Stimulated activated CD8-positive, alpha-beta memory T cell treated with anti-CD3 and anti-CD28 coated beads, Interleukin-15, amount 100 ng/mL, for 24 hours (primary cell): ENCODE measurements around the gene FANCG.
A peak's percentile ranks its signal among the peaks of the same experiment; 100 is the strongest.

Experiments
- DNase-seq: peaks from one replicate; pipeline ENCODE4 v3.0.0-alpha.2; 2020; ENCODE audit warnings: low read depth

The FANCG gene

GRCh38 chr9:35079426-35080341 lies at the start of gene FANCG:
TSS of gene FANCG (minus strand) at chr9:35079942. CDS start at chr9:35079524, 418 bp downstream.
- DNase-seq, result peak; percentile 56

- DNase-seq, result peak; percentile 45
These were observed 37.3 kb upstream of the FANCG start for GRCh38 chr9:35116898-35117551.

DNA sequence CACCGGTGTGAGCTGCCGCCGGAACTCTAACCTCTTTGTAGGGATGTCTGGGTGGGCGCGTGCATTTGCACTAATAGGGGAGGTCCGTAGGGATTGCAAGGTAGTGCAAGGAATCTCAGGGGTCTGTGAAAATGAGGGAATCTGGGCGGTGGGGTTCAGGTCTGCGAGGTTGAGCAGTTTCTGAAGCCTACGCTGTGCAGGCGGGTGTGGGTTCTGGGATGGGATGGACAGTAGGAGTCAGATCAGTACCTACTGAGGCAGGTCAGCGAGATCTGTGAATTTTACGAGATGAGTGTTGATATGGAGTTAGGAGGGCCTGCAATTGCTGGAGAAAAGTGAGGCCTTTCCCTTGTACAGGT lies 36.8 kb upstream of the FANCG start:
- DNase-seq, result no peak

DNA sequence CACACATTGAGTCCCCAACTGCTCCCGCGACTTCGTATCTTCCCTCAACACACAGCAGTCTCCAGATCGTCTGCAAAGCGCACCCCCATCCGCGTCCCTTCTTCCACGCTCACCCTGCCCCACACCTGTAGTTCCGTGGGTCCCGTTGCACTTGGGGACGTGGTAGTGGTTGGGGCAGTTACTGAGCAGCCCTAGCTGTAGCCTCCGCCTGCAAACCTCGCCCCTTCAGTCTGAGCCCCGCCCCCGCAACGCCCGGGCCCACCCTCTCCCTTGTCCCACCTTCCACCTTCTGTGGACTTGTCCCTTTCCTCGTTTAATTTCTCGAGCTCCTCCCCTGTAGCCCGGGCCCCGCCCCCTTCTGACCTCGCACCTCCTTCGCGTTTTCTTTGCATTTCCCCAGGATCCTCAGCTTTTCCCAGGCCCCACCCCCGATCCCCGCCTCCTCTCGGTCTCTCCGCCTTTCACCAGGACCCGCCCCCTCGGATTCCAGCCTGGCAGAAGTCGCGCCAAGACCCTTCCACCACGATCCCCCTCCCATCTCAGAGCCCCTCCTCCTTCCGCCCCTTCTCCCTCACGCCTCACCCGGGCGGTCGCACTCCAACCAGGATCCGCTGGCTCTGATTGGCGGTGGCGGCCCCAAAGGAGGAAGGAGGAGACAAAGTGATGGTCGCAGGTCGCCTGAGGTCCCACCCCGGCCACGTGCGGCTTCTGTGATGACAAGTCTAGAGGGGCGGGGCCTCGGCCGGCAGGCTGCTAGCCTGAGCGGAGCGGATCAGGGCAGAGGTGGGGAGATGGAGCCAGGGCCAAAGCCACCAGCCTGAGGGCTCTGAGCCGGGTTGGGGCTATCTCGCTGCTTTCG lies 36.2 kb upstream of the FANCG start, which contains the start of gene ATOSB:
TSS of gene ATOSB (minus strand) at position 183 of the 859 bp plus-strand sequence. CDS start 7,588 bp downstream, outside the sequence.
- DNase-seq, result peak; percentile 83

GRCh38 chr9:35114840-35115628 lies 35.3 kb upstream of the FANCG start:
- no peak for DNase-seq

DNA sequence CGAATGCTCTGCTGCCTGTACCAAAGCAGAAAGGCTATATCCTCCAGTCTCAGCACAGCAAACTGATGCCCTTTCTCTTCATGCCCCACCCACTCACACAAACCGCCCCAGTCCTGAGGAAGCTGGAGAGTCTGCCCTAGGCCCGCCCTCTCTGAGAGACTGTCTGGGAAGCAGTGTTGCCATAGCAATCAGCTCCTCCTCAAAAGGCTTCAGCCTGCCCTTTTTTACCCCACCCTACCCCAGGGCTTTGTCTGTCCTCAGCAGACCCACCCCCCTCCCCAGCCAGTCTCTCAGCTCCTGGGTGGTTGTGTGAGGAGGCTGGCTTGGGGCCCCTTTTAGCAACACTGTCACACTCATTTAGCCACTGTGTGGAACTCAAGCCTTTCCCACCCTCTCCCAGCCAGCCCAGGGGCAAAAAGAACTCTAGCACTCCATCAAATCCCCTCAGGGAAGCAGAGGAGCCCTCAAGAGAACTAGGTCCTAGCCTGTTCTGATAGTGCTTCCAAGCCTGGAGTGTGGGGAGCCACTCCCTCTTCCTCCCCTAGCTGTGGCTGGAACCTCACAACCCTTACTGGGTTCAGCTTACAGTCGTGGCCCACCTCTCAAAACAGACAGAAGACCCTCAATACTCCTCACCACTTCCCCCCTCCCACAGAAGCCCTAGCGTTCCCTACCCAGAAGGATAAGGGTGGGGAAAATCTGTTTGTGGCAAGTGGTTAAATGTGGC lies 34.5 kb upstream of the FANCG start:
- no peak for DNase-seq

DNA sequence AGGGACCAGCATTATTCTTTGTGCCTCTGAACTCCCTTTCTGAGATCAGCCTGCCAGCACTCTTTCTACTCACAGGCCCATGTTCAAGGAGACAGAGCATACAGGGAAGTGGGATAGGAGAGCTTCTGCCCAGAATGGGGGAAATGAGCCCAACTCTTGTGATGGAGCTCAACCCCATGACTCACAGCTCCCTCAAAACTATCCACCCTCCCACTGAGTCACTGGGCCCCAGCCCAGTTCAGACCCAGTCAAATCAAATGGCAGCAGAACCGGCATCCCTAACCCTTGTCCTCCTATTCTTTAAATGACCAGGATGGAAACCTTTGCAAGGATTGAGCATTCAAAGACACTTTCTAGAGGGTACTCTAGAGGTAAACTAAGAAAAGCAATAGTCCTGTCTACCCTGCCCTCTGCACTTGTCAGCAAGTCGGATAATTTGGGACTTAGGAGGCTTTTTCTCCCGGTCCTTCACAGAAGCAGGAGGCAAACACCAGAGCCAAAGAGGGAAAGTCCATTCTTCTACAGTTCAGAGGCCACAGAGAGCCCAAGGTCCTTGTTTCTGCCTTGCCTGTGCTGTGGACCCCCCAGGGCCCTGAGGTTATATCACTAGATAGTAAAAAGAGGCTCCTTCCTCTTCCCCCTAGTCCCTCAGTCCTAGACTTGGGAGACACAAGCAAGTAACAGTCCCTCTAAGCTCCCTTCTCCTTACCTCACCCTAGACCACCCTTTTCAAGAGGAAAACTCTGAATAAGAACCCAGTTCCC lies 32.7 kb upstream of the FANCG start:
- no peak for DNase-seq

DNA sequence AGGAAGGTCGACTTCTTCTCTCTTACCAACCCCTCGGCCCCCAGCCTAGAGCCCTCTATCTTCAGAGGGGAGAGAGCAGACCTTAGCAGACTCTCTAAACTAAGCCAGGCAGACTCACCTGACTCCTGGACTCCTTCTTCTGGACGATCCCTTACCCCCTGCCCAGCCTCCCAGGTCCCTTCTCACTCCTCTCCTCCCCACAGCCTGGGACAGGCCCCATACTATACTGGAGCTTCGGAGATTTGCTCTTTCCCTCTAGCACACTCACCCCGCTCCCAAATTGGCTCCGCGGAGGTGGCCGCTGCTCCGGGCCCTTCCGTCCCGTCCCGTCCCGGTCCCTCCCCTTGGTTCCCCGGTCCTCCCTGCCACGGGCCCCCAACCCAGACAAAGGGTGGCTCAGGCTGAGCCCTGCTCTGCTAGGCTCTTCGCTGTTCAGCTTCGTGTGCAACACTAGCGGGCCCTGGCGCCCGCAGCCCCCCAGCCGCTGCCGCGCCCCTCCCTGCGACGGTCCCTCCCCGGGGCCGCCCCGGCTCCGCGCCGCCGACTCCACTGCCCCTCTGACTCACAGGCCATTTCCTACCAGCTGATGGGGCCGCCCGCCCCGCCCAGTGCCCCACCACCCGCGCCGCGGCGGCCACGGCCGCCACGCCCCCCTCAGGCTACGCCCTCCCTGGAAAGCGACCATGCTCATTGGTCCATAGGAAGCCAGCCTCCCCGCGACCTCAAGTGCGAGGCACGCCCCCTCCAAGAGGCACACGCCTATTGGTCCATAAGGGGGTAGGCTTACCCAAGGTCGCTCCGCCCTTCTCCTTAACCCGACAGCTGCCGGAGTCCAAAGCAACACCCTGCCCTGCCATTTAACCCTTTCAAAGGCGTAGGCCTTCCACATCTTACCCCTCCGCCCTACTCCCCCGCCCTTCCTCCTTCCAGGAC lies 31.5 kb upstream of the FANCG start:
- peak; percentile 87 for DNase-seq

DNA sequence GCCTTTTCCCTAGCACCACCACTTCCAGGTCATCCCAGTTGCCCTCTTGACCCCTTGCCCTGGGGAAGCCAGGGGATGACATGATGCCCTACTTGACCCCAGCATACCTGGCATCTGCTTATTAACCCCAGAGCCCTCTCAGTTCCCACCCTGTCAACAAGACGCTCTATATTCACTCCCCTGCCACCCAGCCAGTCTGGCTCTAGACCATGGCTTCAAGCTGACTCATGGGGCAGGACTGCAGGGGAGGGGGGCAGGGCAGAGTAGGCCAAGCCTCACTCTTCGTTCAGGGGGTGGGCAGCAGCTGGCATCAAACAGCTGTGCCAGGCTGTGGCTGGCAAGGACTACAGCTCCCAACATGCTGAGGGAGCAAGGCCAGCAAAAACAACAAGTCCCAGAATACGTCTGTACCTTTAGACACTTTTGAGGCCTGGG lies 30.6 kb upstream of the FANCG start:
- no peak for DNase-seq

DNA sequence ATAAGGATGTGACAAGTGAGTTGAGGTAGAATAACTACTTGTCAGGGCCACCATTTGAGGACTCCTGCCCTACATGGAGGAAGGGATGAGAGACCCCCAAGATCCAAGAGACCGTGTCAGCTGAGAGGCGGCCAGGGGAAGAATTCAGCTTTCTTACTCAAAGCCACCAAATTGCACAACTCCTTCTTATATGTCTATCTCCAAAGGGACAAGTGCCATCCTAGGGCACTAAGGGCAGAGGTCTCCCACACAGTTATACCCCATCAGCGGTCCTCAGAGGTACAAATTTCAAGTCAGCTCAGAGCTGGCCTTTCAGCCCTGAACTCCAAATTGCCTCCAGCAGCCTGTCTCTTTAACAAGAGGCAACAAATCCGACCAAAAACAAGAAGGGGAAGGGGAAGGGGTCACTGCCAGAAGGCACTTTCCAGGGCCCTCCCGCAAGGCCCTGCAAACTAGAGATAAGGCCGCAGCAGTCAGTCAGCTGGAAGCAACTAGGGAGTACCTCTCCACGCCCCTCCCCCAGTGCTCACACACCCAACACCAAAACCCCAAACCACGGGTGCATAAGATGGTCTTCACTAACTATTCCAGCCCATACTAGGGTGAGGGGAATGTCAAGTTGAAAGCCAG lies 29.3 kb upstream of the FANCG start:
- no peak for DNase-seq

DNA sequence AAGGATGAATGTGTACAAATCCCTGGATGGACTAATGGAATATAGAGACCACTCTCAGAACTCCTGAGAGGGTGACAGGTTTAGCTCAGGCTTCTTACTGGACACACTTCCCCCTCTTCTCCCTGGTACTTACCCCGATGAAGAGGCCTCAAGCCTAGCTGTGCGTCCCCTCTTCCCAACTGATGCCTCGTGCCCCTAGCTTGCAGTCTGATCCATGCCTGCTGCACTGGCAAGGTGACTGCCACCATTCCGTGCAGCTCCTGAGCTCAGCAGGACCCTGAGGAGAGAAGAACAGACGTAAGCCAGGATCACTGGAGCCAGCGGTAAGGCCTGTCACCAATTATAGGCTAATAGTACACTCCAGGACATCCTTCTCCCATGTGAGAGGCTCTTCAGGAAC lies 28.7 kb upstream of the FANCG start:
- DNase-seq, result no peak

GRCh38 chr9:35107297-35108290 lies 27.9 kb upstream of the FANCG start:
- DNase-seq, result no peak

DNA sequence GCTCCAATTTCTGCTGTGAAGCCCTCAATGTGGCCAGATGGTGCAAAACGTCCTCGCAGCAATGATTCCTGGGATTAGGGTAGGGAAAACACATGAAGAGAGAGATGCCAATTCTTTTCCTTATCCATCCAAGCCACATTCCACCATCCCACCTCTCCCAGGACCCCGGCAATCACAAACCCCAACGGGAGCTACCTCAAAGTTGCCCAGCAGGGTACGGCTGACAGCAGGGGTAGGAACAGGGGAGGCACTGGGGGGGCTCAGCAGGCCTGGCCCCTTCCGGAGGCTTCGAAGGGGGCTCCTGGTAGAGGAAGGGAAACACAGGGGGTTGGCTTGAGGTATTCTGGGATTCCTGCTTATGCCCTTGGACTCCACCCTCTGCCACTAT lies 26.6 kb upstream of the FANCG start:
- DNase-seq, result no peak

DNA sequence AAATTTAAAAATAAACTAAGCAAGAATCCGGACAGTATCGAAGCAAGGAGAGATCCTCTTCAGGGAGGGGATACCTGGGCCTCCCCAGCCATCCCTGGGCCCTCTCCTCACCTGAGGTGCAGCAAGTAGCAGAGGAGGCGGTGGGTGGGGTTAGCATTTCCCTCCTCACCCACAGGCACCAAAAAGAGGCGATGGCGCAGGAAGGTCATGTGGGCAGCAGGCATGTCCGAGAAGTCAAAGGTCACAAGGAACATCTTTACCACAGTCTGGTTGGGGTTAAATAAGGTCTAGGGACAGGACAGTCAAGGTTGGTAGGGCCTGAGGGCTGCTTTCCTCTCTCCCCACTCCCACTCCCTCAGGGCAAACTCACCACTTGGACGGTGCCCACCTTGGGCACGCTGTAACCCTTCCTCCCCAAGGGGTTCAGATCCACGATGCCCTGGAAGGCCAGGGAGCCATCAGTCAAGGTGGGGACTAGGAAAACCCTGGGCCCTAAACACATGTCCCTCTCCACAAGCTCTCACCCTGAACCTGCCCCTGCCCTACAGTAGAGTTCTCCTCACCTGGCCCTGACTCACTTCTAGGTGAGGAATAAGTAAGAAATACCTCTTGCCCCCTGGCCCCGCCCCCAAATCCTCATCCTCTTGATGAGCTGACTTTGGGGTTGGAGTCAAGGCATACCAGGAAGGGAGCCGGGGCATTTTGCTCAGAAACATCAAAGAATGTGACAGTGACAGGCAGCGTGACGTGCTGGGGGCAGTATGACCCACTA lies 26.0 kb upstream of the FANCG start:
- no peak for DNase-seq

DNA sequence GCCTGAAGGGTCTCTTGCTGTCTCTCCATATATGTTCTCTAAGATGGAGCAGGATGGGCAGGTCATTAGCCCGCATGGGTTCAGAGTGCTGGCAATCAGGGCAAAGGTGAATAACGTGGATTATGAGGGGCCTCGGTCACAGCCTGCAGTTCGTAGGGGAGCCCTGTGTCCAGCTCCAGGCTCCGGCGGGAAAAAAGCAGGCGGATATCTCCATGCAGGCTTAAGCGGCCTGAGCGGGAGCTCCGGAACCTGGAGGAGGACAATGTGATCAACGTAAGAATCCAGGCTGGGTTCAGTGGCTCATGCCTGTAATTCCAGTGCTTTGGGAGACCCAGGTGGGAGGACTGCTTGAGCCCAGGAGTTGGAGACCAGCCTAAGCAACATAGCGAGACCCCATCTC lies 25.4 kb upstream of the FANCG start:
- DNase-seq, result no peak

DNA sequence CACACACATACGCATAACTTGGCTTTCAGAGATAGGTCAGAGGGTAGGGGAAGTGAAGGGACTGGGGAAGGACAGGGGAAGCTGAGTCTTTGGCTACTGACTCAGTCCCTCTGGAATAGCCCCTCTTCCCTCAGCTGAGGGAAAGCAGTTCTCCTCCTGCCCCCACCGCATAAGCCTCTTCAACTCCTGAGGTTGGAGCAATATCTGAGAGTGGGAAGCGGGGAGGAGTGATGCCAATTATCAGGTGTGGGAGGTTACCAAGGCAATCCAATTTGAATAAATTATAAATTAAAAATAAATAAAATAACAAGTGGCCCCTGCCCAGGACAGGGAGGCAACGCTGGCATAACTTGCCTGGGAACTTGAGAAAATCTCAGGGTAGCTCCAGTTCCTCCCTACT lies 24.8 kb upstream of the FANCG start:
- no peak for DNase-seq
